Measurements from ENCODE around the gene HSD17B14. TPM values are rescaled to one million over a fixed set of nuclear protein-coding genes. Genes with fewer than 3 reads are reported as not detected.

Gene HSD17B14
- total and polyA plus RNA-seq, 9 of the 15 experiments (the other 6 are each of a cell fraction or from before 2014, with no cell fraction given): 0.16 TPM; not detected in 8

DNA sequence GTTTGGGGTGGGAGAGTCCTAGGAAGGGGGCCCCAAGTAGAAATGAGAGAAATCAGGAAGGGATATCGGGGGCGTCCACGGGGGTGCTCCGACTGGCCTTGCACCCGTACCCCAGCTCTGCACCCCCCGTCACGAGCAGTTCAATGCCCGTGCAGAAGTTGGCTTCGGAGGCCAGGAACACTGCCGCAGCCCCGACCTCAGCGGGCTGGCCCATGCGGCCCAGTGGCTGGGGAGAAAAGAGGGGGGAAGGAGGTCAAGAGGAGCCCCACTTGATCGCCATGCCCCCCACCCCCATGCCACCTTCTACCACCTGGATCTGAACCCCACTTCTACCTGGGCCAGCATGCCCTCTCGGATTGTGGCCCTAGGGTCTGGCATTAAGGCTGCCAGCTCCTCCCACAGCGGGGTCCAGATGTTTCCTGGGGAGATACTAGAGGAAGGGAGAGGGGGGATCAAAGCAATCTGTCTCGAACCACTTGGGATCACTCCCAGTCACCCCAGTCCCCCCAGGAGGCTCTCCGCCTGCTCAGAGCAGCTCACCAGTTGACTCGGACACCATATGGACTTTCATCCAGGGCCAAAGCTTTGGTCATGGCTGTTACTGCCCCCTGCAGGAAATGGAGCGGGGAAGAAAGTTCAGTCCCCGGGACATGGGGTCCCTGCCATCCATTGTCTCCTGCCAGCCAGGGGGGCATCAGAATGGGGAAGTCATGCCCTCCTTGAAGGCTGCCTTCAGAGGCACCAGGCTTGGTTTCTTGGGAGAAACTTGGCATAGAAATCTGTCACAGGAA lies 23.0 kb downstream of the HSD17B14 start (continued):
- no peak for TF ChIP-seq NKRF (IDR thresholded peaks at IDR 0.05; ENCODE audit: borderline replicate concordance)
- TF ChIP-seq TEAD1 (CRISPR knock-in tag; IDR thresholded peaks at IDR 0.05): no peak
- TF ChIP-seq NR1H2 (CRISPR knock-in tag; IDR thresholded peaks at IDR 0.05): no peak
- TF ChIP-seq, protein P1, sequence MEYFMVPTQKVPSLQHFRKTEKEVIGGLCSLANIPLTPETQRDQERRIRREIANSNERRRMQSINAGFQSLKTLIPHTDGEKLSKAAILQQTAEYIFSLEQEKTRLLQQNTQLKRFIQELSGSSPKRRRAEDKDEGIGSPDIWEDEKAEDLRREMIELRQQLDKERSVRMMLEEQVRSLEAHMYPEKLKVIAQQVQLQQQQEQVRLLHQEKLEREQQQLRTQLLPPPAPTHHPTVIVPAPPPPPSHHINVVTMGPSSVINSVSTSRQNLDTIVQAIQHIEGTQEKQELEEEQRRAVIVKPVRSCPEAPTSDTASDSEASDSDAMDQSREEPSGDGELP (CRISPR knock-in tag; IDR thresholded peaks at IDR 0.05; ENCODE audit: borderline replicate concordance): 0 out of 2 replicates have a peak, but pooled peaks have one; percentile 20
- TF ChIP-seq LEF1 (IDR thresholded peaks at IDR 0.05): no peak
- TF ChIP-seq, protein P2, sequence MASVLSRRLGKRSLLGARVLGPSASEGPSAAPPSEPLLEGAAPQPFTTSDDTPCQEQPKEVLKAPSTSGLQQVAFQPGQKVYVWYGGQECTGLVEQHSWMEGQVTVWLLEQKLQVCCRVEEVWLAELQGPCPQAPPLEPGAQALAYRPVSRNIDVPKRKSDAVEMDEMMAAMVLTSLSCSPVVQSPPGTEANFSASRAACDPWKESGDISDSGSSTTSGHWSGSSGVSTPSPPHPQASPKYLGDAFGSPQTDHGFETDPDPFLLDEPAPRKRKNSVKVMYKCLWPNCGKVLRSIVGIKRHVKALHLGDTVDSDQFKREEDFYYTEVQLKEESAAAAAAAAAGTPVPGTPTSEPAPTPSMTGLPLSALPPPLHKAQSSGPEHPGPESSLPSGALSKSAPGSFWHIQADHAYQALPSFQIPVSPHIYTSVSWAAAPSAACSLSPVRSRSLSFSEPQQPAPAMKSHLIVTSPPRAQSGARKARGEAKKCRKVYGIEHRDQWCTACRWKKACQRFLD (CRISPR knock-in tag; IDR thresholded peaks at IDR 0.05): no peak
- no peak for TF ChIP-seq ZNF75A (CRISPR knock-in tag; IDR thresholded peaks at IDR 0.05)

All from K562 (cell line).